Myocyte (in vitro differentiated cells): Measurements from ENCODE around the gene CAAP1. TPM values are rescaled to one million over a fixed set of nuclear protein-coding genes. Genes with fewer than 3 reads are reported as not detected.
"Not testable (repeated sequence)": the region's sequence is repeated elsewhere in the genome, so short reads cannot be mapped to it uniquely, and the experiment has no call there.

Source experiments
- DNase-seq: peaks from one replicate; pipeline ENCODE4 v3.0.0-alpha.2; 2012; ENCODE audit warnings: low read depth
- polyA plus RNA-seq: library from polyadenylated mRNA; unstranded; fragments of >200 nt; gene quantifications from one replicate; pipeline ENCODE4 v1.2.1, GENCODE V29; 2012; ENCODE audit warnings: missing spikeins
- total RNA-seq: library from RNA; depleted of rRNA; stranded (reverse); fragments of >200 nt; gene quantifications from 2 replicates; pipeline ENCODE4 v1.2.3, GENCODE V29; 2014

CAAP1 gene
- 25.5 and 30.1 TPM in 2 replicates for total RNA-seq
- 14.2 TPM for polyA plus RNA-seq

GRCh38 chr9:26892251-26893029 is at the start of gene CAAP1:
Gene CAAP1 (minus strand): TSS chr9:26892802. CDS start chr9:26892715, 87 bp downstream.
- peak; percentile 96 for DNase-seq

- DNase-seq = no peak
These were observed 48.2 kb upstream of the CAAP1 start for GRCh38 chr9:26940779-26941178.

- no peak for DNase-seq
These were observed 47.5 kb upstream of the CAAP1 start for GRCh38 chr9:26939955-26940711.

- no peak for DNase-seq
These were observed 45.3 kb upstream of the CAAP1 start for GRCh38 chr9:26937816-26938371.

GRCh38 chr9:26935847-26936246 is 43.2 kb upstream of the CAAP1 start:
- no peak for DNase-seq

GRCh38 chr9:26928902-26929495 is 36.4 kb upstream of the CAAP1 start:
- DNase-seq = no peak

- DNase-seq = no peak
These were observed 33.0 kb upstream of the CAAP1 start for GRCh38 chr9:26925609-26926008.

GRCh38 chr9:26919698-26920097 is 27.1 kb upstream of the CAAP1 start:
- peak; percentile 54 for DNase-seq

- DNase-seq = no peak
These were observed 20.6 kb upstream of the CAAP1 start for GRCh38 chr9:26913138-26913668.

- peak; percentile 52 for DNase-seq
These were observed 12.1 kb upstream of the CAAP1 start for GRCh38 chr9:26904671-26905070.

- peak; percentile 27 for DNase-seq
These were observed 11.5 kb upstream of the CAAP1 start for GRCh38 chr9:26904070-26904469.

- DNase-seq = no peak
These were observed 551 bp upstream of the CAAP1 start for GRCh38 chr9:26893030-26893676.

- DNase-seq = no peak
These were observed 876 bp downstream of the CAAP1 start for GRCh38 chr9:26891726-26892125.

- DNase-seq = no peak
These were observed 4.3 kb downstream of the CAAP1 start for GRCh38 chr9:26888271-26888670.

GRCh38 chr9:26882154-26882553 is 10.4 kb downstream of the CAAP1 start:
- no peak for DNase-seq

- no peak for DNase-seq
These were observed 12.3 kb downstream of the CAAP1 start for GRCh38 chr9:26880262-26880661.

- not testable (repeated sequence) for DNase-seq
These were observed 17.4 kb downstream of the CAAP1 start for GRCh38 chr9:26875155-26875554.

GRCh38 chr9:26870292-26870691 is 22.3 kb downstream of the CAAP1 start:
- no peak for DNase-seq

- peak; percentile 22 for DNase-seq
These were observed 29.5 kb downstream of the CAAP1 start for GRCh38 chr9:26863074-26863473.

GRCh38 chr9:26856413-26857032 is 36.1 kb downstream of the CAAP1 start:
- DNase-seq = peak; percentile 61

GRCh38 chr9:26850995-26851394 is 41.6 kb downstream of the CAAP1 start:
- no peak for DNase-seq
